HG02571 (cell line): ENCODE data around the gene EP400.
"Not testable (repeated sequence)": the region's sequence is repeated elsewhere in the genome, so short reads cannot be mapped to it uniquely, and the experiment has no call there.

Experiments
- ATAC-seq: cut with Tn5 transposase; IDR thresholded peaks from one replicate; pipeline ENCODE4 v1.9.1; 2021; ENCODE audit warnings: mild to moderate bottlenecking, moderate library complexity; ENCODE audit not compliant: unreplicated experiment

EP400 gene

GRCh38 chr12:131983554-131983953 is 33.8 kb downstream of the EP400 start:
- ATAC-seq, result no peak

DNA sequence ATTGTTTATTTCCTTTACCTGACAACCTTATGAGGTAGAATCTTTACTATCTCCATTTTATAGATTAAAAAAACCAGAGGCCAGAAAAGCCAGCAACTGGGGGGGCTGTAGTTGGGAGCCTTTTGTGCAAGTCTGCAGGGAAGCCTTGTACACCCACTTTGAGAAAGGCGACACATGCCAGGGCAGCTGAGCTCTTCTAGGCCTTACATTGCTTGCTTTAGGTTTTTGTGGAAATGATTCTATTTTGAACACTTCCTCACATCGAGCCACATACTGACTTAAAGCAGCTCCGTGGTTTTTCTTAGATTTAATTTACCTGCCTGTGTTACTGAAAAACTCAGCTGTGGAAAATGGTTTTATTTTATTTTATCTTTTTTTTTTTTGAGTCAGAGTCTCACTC is 34.6 kb downstream of the EP400 start:
- ATAC-seq, result no peak

GRCh38 chr12:131985510-131985875 is 35.8 kb downstream of the EP400 start:
- not testable (repeated sequence) for ATAC-seq

- ATAC-seq, result no peak
These were observed 36.6 kb downstream of the EP400 start for GRCh38 chr12:131986361-131986760.

DNA sequence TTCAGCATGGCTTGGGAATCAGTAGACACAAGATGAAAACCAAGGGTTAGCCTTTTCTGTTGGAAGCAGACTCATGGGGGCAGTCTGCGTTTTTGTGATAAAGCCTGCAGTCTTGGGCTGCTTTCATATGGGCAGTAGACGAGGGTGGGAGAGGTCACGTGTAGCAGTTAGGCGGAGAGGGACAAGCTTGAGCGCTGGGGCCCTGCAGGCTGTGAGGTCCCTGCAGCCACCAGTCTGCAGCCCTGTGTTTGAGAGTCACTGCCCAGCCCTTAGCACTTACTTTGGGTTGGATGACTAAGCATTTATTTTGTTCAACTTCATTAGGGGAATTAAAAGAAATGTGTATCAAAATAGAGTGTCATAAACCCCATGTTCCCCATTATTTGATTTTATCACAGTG is 37.2 kb downstream of the EP400 start:
- ATAC-seq, result no peak

- no peak for ATAC-seq
These were observed 37.8 kb downstream of the EP400 start for GRCh38 chr12:131987552-131987951.

DNA sequence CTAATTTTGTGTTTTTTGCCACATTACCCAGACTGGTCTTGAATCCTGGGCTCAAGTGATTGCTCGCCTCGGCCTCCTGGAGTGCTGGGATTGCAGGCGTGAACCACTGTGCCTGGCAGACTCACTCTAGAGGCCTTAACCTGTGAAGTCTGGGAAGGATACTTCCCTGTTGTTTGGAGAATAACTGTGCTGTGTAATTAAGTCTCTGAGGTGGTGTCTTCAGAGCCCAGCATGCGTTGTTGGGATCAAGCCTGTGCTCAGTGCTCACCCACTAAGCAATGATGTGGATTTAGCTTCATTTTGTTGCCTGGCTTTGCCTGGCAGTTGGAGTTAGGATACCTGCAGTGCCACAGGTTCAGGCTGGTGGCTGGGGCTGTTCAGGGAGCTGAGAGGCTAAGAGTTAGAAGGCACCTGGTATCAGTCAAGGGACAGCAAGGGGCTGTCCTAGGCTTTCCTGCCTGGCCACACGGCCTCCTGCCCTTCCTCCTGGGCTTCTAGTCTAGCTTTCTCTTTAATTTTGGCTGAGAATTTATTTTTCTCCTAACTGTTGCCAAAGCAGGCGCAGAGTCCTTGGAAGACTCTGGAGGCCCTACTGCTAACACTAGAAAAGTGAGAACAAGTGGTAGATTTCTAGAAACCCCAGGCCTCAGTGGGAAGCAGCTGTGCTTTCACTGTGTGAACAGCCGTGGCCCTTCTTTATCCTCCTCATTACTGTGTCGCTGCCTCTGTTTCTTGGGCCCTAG is 38.5 kb downstream of the EP400 start:
- no peak for ATAC-seq

DNA sequence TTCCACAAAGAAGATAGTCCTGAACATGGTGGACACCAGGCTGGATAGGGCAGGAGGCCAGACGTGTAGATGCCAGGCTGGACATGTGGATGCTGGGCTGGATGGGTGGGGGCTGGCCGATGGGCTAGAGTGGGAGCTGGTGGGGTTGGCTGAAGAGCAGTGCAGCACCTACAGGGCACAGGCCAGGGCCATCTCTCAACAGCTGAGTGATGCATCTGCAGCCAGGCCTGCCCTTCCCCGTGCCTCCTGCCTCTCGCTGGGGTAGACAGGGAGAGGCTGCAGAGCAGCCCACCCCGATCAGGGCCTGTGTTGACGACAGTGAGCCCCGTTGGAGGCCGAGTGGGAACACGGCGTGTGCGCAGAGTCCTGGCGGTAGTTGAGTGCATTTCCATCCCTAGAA is 39.3 kb downstream of the EP400 start:
- ATAC-seq, result no peak

DNA sequence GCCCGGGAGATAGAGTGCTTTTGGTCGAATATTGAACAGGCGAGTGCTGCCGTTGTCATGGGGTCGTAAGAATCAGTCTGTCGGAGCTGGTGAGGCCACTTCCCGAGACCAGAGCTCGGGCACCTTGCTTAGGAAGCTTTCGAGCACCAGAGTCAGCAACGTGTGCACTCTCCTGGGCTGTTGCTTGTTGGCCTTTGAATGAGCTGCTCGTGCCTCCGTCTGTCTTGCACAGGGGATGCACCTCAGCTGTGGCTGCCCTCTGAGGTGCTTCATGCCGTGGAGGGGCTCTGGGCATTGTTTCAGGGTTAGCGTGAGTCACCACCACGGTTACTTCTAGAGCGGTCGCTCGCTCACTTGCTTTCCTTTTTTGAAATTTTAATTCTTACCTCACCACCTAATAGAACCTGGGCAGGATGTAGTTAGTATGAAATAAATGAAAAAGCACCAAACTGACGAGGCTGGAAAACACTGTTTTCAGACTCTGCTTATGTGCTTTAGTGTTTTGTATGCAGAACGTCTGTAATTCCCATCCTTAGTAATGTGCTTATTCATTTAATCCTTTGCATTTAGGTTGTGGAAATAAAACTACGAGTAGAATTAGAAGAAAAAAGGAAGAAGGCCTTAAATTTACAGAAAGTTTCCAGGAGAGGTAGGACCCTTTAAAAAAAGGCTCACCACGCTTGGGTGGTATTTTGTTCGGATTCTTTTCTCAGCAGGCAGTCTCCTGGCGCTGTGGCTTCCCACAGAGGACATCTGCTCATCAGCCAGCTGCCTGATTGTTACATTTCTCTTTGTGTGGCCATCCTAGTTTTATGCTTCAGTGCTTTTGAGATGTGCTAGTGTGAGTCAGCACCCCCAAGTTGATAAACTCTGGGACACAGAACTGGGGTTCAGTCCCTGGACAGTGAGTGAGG is 40.6 kb downstream of the EP400 start:
- no peak for ATAC-seq

DNA sequence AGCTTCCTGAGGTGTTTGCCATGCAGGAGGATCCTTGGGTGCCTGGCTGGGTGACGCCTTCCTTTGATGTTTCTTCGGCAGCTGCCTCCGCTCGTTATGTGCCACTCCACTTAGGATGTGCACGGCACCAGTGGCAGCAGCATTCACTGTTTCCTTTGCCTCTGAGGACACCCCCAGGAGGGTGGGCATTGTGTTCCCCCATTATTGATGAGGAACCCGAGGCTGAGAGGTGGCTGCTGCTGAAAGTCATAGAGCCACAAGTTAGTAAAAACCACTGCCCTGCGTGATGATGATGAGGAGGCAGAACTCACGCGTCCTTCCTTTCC is 41.2 kb downstream of the EP400 start:
- ATAC-seq, result no peak

- ATAC-seq, result no peak
These were observed 42.2 kb downstream of the EP400 start for GRCh38 chr12:131991816-131992430.

DNA sequence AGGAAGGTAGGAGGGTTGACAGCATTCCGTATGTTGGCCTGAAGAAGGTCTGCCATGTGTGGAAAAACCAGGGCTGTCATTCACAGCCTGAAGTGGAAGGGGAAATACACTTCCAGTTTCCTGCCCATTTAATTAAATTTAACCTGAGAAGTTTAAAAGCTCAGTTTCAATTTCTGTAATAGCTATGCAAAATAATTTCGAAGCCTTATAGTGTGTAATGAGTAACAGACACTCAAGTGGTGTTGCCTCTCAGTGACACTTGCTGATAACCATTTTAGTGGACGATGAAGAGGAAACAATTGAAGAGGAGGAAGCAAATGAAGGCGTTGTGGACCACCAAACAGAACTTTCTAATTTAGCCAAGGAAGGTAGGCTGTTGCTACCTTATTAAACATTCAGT is 44.8 kb downstream of the EP400 start:
- peak; percentile 59 for ATAC-seq

- no peak for ATAC-seq
These were observed 50.6 kb downstream of the EP400 start for GRCh38 chr12:132000286-132000872.

DNA sequence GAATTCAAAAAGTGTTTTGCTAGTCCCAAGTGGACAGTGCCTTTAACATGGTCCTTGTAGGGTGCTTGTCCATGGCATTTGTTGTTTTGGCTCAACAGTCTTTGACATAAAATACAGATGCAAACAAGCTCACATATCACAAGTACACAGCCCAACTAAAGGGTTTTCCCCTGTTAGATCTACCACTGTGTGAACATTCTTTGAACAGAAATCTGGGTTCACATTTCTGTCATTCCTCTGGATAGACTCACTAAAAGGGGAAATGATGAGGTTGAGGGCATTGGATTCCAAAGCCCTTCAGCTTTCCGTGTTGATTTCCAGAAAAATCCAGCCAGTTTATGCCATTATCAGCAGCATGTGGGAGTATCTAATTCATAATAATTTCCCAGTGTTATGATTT is 54.1 kb downstream of the EP400 start:
- ATAC-seq, result no peak

GRCh38 chr12:132004946-132005345 is 55.2 kb downstream of the EP400 start:
- ATAC-seq, result no peak

- ATAC-seq, result no peak
These were observed 56.4 kb downstream of the EP400 start for GRCh38 chr12:132006056-132006680.

DNA sequence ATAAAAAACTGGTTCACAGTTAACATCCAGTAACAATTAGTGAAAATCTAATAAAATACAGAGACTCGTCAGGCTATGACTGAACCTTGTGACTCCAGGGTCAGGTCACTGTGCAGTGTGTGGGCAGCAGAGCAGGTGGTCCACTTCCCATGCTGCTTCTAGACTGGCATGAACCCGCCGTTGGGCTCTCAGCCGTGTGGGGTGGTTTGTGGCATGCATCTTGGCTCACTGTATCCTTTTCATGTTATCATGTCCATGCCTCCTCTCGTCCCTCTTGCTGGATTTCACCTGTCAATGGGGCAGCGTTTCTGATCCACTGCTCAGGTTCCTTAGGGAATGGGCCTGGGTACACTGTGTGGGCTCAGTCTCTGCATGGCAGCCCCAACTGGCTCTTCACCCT is 57.3 kb downstream of the EP400 start:
- ATAC-seq, result no peak

DNA sequence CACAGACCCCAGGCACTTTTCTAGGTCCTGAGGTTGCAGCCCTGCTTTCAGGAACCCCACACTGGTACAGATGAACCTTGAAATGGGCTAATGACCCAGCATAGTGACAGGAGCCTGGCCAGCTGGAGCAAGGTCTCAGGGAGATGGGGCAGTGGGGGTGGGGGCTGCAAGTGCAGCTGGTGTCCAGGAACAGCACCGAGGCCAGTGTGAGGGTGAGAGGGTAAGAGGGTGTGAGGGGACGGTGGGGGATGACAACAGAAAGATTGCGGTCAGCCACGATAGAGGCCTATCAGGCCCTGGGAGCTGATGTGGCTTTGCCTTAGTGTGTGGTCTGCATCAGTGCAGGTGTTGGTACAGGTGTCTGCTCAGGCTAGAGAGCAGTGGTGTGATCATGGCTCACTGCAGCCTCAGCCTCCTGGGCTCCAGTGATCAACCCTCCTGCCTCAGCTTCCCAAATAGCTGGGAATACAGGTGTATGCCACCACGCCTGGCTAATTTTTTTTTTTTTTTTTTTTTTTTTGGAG is 59.7 kb downstream of the EP400 start:
- ATAC-seq, result no peak

- ATAC-seq, result no peak
These were observed 63.3 kb downstream of the EP400 start for GRCh38 chr12:132012919-132013568.
